Nephron progenitor cell (in vitro differentiated cells): ENCODE results near the gene PIK3IP1.
A peak's percentile ranks its signal among the peaks of the same experiment; 100 is the strongest.
"Not testable (repeated sequence)": the region's sequence is repeated elsewhere in the genome, so short reads cannot be mapped to it uniquely, and the experiment has no call there.

Experiments used
- DNase-seq: peaks from one replicate; pipeline ENCODE4 v3.0.0; 2021
- H3K27ac Mint-ChIP-seq: 2 replicates; pipeline ENCODE4 v1.8.0; 2021; ENCODE audit warnings: mild to moderate bottlenecking, moderate library complexity, mixed read lengths
- H3K27me3 Mint-ChIP-seq: 2 replicates; pipeline ENCODE4 v1.8.0; 2021; ENCODE audit warnings: mild to moderate bottlenecking, low read depth, mixed read lengths; ENCODE audit not compliant: poor library complexity
- H3K36me3 Mint-ChIP-seq: 2 replicates; pipeline ENCODE4 v1.8.0; 2021; ENCODE audit warnings: low read depth, mixed read lengths
- H3K4me1 Mint-ChIP-seq: 2 replicates; pipeline ENCODE4 v1.8.0; 2021; ENCODE audit warnings: mixed read lengths
- H3K4me3 Mint-ChIP-seq: 2 replicates; pipeline ENCODE4 v1.8.0; 2021; ENCODE audit warnings: mild to moderate bottlenecking, moderate library complexity, mixed read lengths
- H3K9me3 Mint-ChIP-seq: 2 replicates; pipeline ENCODE4 v1.8.0; 2021; ENCODE audit warnings: mild to moderate bottlenecking, moderate library complexity, mixed read lengths
- CTCF ChIP-seq: fragments of 200-600 bp; sonication (generic); IDR thresholded peaks from 2 replicates; pipeline ENCODE4 v1.5.0; 2021; ENCODE audit warnings: antibody characterized with exemption

The PIK3IP1 gene

DNA sequence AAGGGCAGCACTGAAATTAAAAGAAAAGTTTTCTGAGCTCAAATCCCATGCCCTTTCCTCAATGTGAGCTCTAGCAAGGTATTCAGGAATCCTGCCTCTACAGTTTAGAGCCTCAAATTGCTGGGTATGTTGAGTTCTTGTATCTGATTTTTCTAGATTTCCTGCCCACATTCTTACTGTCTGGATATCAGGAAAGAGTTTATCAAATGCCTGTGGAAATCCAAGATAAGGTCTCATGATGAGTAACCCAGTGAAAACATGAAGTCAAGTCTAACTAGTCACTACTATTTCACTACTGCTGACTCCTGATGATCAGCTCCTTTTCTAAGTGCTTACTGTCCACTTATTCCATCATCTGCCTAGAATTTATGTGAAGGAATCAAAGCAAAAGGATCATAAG lies 50.4 kb downstream of the PIK3IP1 start:
- no peak overlapping the region for H3K4me3 Mint-ChIP-seq
- H3K4me1 Mint-ChIP-seq = peaks cover 28% of the 10 kb centered on the region
- H3K9me3 Mint-ChIP-seq = no peaks in the 10 kb centered on the region
- H3K27ac Mint-ChIP-seq = no peak overlapping the region
- no peaks in the 10 kb centered on the region for H3K27me3 Mint-ChIP-seq
- H3K36me3 Mint-ChIP-seq = peaks cover 11% of the 10 kb centered on the region
- TF ChIP-seq CTCF = no peak
- no peak for DNase-seq

- H3K36me3 Mint-ChIP-seq = peaks cover 11% of the 10 kb centered on the region
- DNase-seq = no peak
- no peak overlapping the region for H3K27ac Mint-ChIP-seq
- H3K4me3 Mint-ChIP-seq = no peak overlapping the region
- no peaks in the 10 kb centered on the region for H3K9me3 Mint-ChIP-seq
- no peak for TF ChIP-seq CTCF
- H3K4me1 Mint-ChIP-seq = peaks cover 26% of the 10 kb centered on the region
- no peaks in the 10 kb centered on the region for H3K27me3 Mint-ChIP-seq
Measured at GRCh38 chr22:31241200-31241599, 51.1 kb downstream of the PIK3IP1 start.

DNA sequence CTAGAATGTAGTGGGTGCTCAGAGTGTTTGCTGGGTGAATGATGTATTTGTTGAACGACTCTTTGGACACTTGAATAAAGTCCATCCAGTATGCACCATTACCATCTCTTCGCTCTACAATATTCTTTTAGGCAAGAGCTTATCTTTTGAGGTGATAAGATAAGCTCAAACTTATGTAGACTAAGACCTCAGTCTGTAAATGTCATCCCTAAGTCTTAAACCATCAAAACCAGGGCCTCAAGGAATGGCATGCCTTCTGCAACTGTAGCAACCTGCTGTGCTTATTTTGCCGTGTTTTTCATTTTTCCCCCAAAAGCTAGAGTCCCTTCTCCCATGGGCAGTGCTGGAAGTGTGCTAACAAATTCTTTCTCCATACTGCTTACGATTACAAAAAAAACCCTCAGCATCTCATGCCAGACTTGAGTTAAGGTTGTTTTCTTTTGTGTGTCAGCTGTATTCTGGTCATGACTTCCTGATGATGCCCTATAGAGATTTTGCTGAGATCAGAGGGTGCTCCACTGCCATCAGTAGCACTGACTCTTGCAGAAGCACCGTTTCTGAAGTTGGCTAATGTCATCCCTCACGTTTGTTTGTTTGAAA lies 52.4 kb downstream of the PIK3IP1 start:
- H3K4me1 Mint-ChIP-seq = peaks cover 21% of the 10 kb centered on the region
- H3K27ac Mint-ChIP-seq = no peak overlapping the region
- H3K4me3 Mint-ChIP-seq = no peak overlapping the region
- H3K9me3 Mint-ChIP-seq = no peaks in the 10 kb centered on the region
- TF ChIP-seq CTCF = no peak
- no peaks in the 10 kb centered on the region for H3K27me3 Mint-ChIP-seq
- H3K36me3 Mint-ChIP-seq = peaks cover 13% of the 10 kb centered on the region
- DNase-seq = no peak

- TF ChIP-seq CTCF = no peak
- no peaks in the 10 kb centered on the region for H3K27me3 Mint-ChIP-seq
- no peak overlapping the region for H3K4me3 Mint-ChIP-seq
- peaks cover 2% of the 10 kb centered on the region for H3K4me1 Mint-ChIP-seq
- H3K9me3 Mint-ChIP-seq = no peaks in the 10 kb centered on the region
- no peak overlapping the region for H3K27ac Mint-ChIP-seq
- DNase-seq = no peak
- peaks cover 17% of the 10 kb centered on the region for H3K36me3 Mint-ChIP-seq
Measured at GRCh38 chr22:31238057-31238456, 54.2 kb downstream of the PIK3IP1 start.

DNA sequence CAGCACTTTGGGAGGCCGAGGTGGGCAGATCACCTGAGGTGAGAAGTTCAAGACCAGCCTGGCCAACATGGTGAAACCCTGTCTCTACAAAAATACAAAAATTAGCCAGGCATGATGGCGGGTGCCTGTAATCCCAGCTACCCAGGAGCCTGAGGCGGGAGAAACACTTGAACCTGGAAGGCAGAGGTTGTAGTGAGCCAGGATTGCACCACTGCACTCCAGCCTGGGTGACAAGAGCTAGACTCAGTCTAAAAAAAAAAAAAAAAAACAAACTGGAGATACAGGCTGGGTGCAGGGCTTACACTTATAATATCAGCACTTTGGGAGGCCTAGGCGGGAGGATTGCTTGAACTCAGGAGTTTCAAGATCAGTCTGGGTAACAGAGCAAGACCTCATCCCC lies 56.2 kb downstream of the PIK3IP1 start:
- H3K9me3 Mint-ChIP-seq, H3K27ac Mint-ChIP-seq, DNase-seq, H3K4me1 Mint-ChIP-seq, H3K27me3 Mint-ChIP-seq, H3K4me3 Mint-ChIP-seq: not testable (repeated sequence)
- peaks cover 13% of the 10 kb centered on the region for H3K36me3 Mint-ChIP-seq

GRCh38 chr22:31235081-31235480 lies 57.2 kb downstream of the PIK3IP1 start:
- peak overlapping the region; percentile 23 for H3K27ac Mint-ChIP-seq
- H3K4me1 Mint-ChIP-seq = peaks cover 15% of the 10 kb centered on the region
- no peaks in the 10 kb centered on the region for H3K27me3 Mint-ChIP-seq
- no peak for DNase-seq
- no peaks in the 10 kb centered on the region for H3K9me3 Mint-ChIP-seq
- no peak for TF ChIP-seq CTCF
- peaks cover 6% of the 10 kb centered on the region for H3K36me3 Mint-ChIP-seq
- H3K4me3 Mint-ChIP-seq = no peak overlapping the region
